Activated B cell treated with CpG ODN at 0.5 μM for 24 hours (primary cell): ENCODE data around the gene PELI1. TPM values are rescaled to one million over a fixed set of nuclear protein-coding genes. Genes with fewer than 3 reads are reported as not detected.
"Not testable (repeated sequence)": the region's sequence is repeated elsewhere in the genome, so short reads cannot be mapped to it uniquely, and the experiment has no call there.

Source experiments
- ATAC-seq: fragments of 200-7000 bp; cut with Tn5 transposase; one replicate; pipeline ENCODE4 v1.10.0; 2021; ENCODE audit warnings: low read depth, mild to moderate bottlenecking, moderate library complexity
- CTCF ChIA-PET: fragments of 350-600 bp; sonication (Branson Sonifier 250); formaldehyde crosslinking; loops from one replicate; lab custom pipeline; 2021; ENCODE audit warnings: antibody characterized with exemption; lab: Charles Lee
- POLR2A ChIA-PET: fragments of 350-600 bp; sonication (Branson Sonifier 250); formaldehyde crosslinking; loops from one replicate; lab custom pipeline; 2021; ENCODE audit warnings: antibody characterized with exemption; lab: Charles Lee
- DNase-seq: peaks from one replicate; pipeline ENCODE4 v3.0.0; 2022
- H3K27ac Mint-ChIP-seq: one replicate; pipeline ENCODE4 v1.8.0; 2020; ENCODE audit warnings: mixed read lengths
- H3K27me3 Mint-ChIP-seq: one replicate; pipeline ENCODE4 v1.8.0; 2021; ENCODE audit warnings: mixed read lengths
- H3K36me3 Mint-ChIP-seq: one replicate; pipeline ENCODE4 v1.8.0; 2021; ENCODE audit warnings: low read depth, mixed read lengths
- H3K4me1 Mint-ChIP-seq: one replicate; pipeline ENCODE4 v1.8.0; 2021; ENCODE audit warnings: mixed read lengths
- H3K4me3 Mint-ChIP-seq: one replicate; pipeline ENCODE4 v1.8.0; 2020; ENCODE audit warnings: mild to moderate bottlenecking, mixed read lengths
- H3K9me3 Mint-ChIP-seq: one replicate; pipeline ENCODE4 v1.8.0; 2020; ENCODE audit warnings: mixed read lengths
- intact Hi-C: fragments of 100-400 bp; cut with micrococcal nuclease; formaldehyde crosslinking; loops from one replicate; pipeline ENCODE4 v1.15.1; 2024
- total RNA-seq: library from RNA; stranded (reverse); gene quantifications from 2 replicates; pipeline ENCODE4 v1.2.3, GENCODE V29; 2022
- TF ChIP-seq, protein P1 (sequence below): fragments of 200-600 bp; IDR thresholded peaks from one replicate; pipeline ENCODE4 v1.8.0; 2022; ENCODE audit warnings: antibody characterized with exemption, mild to moderate bottlenecking

The PELI1 gene
- total RNA-seq, 1 donor from 2014 or later = 93.1 TPM

- Mint-ChIP-seq H3K4me3 (no peak overlapping the region), H3K27ac (peak overlapping the region; percentile 84), H3K36me3 (peaks cover 8% of the 10 kb centered on the region), H3K4me1 (peaks cover 62% of the 10 kb centered on the region), H3K9me3 (no peaks in the 10 kb centered on the region), H3K27me3 (no peaks in the 10 kb centered on the region)
- no peak for DNase-seq
- TF ChIP-seq, protein P1, sequence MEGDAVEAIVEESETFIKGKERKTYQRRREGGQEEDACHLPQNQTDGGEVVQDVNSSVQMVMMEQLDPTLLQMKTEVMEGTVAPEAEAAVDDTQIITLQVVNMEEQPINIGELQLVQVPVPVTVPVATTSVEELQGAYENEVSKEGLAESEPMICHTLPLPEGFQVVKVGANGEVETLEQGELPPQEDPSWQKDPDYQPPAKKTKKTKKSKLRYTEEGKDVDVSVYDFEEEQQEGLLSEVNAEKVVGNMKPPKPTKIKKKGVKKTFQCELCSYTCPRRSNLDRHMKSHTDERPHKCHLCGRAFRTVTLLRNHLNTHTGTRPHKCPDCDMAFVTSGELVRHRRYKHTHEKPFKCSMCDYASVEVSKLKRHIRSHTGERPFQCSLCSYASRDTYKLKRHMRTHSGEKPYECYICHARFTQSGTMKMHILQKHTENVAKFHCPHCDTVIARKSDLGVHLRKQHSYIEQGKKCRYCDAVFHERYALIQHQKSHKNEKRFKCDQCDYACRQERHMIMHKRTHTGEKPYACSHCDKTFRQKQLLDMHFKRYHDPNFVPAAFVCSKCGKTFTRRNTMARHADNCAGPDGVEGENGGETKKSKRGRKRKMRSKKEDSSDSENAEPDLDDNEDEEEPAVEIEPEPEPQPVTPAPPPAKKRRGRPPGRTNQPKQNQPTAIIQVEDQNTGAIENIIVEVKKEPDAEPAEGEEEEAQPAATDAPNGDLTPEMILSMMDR = no peak
- ATAC-seq = no peak
- ChIA-PET POLR2A (interaction anchor here (1.5 to 2.6 kb wide), 4 partner anchors 36 to 241 kb away, joined by 5 to 22 read pairs (median 6); no protein-coding TSS in a partner anchor), CTCF (interaction anchor here (1.2 to 1.6 kb wide), 2 partner anchors 36 to 242 kb away, joined by 5 to 7 read pairs; no protein-coding TSS in a partner anchor)
- intact Hi-C loops = loop anchor here (2.0 kb wide), 1 partner anchor 15 kb away; no protein-coding TSS in a partner anchor
Measured at GRCh38 chr2:64085936-64086335, 58.3 kb downstream of the PELI1 start.

- ChIA-PET POLR2A (interaction anchor here (1.0 kb wide), 1 partner anchor 62 kb away, joined by 3 read pairs; no protein-coding TSS in a partner anchor), CTCF (no interaction called here)
- Mint-ChIP-seq H3K27me3 (no peaks in the 10 kb centered on the region), H3K9me3 (no peaks in the 10 kb centered on the region), H3K36me3 (no peaks in the 10 kb centered on the region), H3K4me1 (peaks cover 19% of the 10 kb centered on the region), H3K27ac (no peak overlapping the region), H3K4me3 (no peak overlapping the region)
- ATAC-seq (no peak), DNase-seq (no peak)
- TF ChIP-seq, protein P1 = no peak
- intact Hi-C loops = no loop called here
Measured at GRCh38 chr2:64081046-64081445, 63.2 kb downstream of the PELI1 start.

- no peak overlapping the region for H3K27ac Mint-ChIP-seq
- H3K36me3 Mint-ChIP-seq = no peaks in the 10 kb centered on the region
- CTCF ChIA-PET = no interaction called here
- H3K9me3 Mint-ChIP-seq = no peaks in the 10 kb centered on the region
- H3K4me1 Mint-ChIP-seq = peaks cover 11% of the 10 kb centered on the region
- H3K27me3 Mint-ChIP-seq = no peaks in the 10 kb centered on the region
- DNase-seq (no peak), ATAC-seq (no peak)
- TF ChIP-seq, protein P1 = no peak
- intact Hi-C loops = no loop called here
- H3K4me3 Mint-ChIP-seq = no peak overlapping the region
- POLR2A ChIA-PET = interaction anchor here (1.0 kb wide), 1 partner anchor 63 kb away, joined by 3 read pairs; no protein-coding TSS in a partner anchor
Measured at GRCh38 chr2:64080179-64080578, 64.0 kb downstream of the PELI1 start.

DNA sequence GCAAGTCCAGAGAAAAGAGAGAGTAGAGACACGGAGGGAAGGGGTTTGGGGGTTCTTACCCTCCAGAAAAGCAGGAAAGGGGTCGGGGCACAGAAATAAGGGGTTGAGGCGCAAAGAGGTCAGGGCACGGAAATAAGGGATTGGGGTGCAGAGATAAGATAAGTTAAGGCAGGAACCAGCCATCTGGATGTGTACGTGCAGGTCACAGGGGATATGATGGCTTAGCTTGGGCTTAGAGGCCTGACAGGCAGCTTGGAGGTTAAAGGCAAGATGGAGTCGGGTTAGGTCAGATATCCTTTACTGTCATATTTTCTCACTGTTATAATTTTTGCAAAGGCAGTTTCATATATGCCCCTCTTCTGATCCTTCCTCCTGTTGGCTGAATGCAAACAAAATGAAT lies 64.5 kb downstream of the PELI1 start:
- H3K27ac Mint-ChIP-seq, POLR2A ChIA-PET, H3K4me3 Mint-ChIP-seq, H3K9me3 Mint-ChIP-seq, CTCF ChIA-PET, H3K36me3 Mint-ChIP-seq, intact Hi-C loops, DNase-seq, H3K27me3 Mint-ChIP-seq, H3K4me1 Mint-ChIP-seq, ATAC-seq: not testable (repeated sequence)

DNA sequence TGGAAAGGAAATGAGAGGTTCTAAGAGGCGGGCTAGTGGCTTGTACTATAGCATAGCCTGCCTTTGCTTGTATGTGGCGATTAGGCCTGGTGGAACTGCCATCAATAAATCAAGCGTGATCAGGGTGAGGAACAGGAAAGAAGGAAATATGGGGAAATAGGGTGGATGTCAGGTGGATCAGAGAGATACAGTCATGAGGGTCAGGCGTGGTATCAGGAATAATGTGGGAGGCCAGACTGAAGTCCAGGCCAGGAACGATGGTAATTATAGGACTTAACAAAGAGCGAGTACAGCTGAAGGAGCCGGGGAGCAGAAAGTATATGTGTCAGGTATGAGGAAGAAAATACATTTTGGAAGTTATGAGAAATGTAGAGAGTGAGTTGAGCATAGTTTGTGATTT lies 67.4 kb downstream of the PELI1 start:
- CTCF ChIA-PET, DNase-seq, intact Hi-C loops, H3K4me1 Mint-ChIP-seq, H3K27me3 Mint-ChIP-seq, H3K4me3 Mint-ChIP-seq, H3K36me3 Mint-ChIP-seq, H3K27ac Mint-ChIP-seq, H3K9me3 Mint-ChIP-seq, POLR2A ChIA-PET, ATAC-seq: not testable (repeated sequence)

GRCh38 chr2:64074616-64075015 lies 69.6 kb downstream of the PELI1 start:
- H3K27me3 Mint-ChIP-seq, CTCF ChIA-PET, H3K36me3 Mint-ChIP-seq, H3K27ac Mint-ChIP-seq, DNase-seq, H3K4me3 Mint-ChIP-seq, ATAC-seq, H3K9me3 Mint-ChIP-seq, H3K4me1 Mint-ChIP-seq, intact Hi-C loops: not testable (repeated sequence)
- POLR2A ChIA-PET = interaction anchor here (0.7 kb wide), 1 partner anchor 449 kb away, joined by 8 read pairs; no protein-coding TSS in a partner anchor
